HepG2 (cell line): ENCODE measurements around the gene AP5B1. TPM values are rescaled to one million over a fixed set of nuclear protein-coding genes. Genes with fewer than 3 reads are reported as not detected.

Experiments
- ATAC-seq: fragments of 200-7000 bp; cut with Tn5 transposase; 3 replicates; pipeline ENCODE4 v1.9.1; 2020; ENCODE audit warnings: mild to moderate bottlenecking, moderate library complexity
- BruUV-seq: library from RNA; stranded (reverse); fragments of 400-500 nt; replicated peaks from 2 replicates; lab custom pipeline; 2021; lab: Mats Ljungman, UMichigan
- CTCF ChIA-PET: fragments of 300-600 bp; formaldehyde crosslinking; extraction: SDS; loops from one replicate; lab custom pipeline; 2021; ENCODE audit warnings: low total read pairs, inconsistent platforms, low intra/inter-chr PET ratio; lab: Yijun Ruan, JAX
- POLR2A ChIA-PET: fragments of 350-600 bp; sonication (Branson Sonifier 250); formaldehyde crosslinking; loops from one replicate; lab custom pipeline; 2020; ENCODE audit warnings: antibody characterized with exemption, inconsistent platforms; lab: Yijun Ruan, JAX
- DNase-seq: peaks from one replicate; pipeline ENCODE4 v3.0.0-alpha.2; 2015; ENCODE audit warnings: low spot score
- FAIRE-seq: peaks from 3 replicates; lab custom pipeline; 2011; peaks lifted over from hg19 to GRCh38; lab: Jason Lieb, UNC
- H2AFZ ChIP-seq: one replicate; pipeline ENCODE4 v1.6.1; 2011; ENCODE audit warnings: low read length, inconsistent platforms
- H3K27ac ChIP-seq: fragments of 300-600 bp; 3 replicates; pipeline ENCODE4 v1.8.0; 2011; ENCODE audit warnings: mixed run types, mild to moderate bottlenecking, mixed read lengths, low read length, inconsistent platforms; ENCODE audit not compliant: insufficient read depth; ENCODE audit errors: extremely low read length
- H3K27me3 ChIP-seq, 2 experiments: fragments of 200-600 bp in 1 of 2; 2 replicates in 1 of 2; 3 replicates in 1 of 2; pipeline versions ENCODE4 v1.6.0 to v1.8.0; 2011; ENCODE audit warnings: low read length in 2 of 2, mild to moderate bottlenecking in 2 of 2, moderate library complexity in 2 of 2, inconsistent platforms in 1 of 2; ENCODE audit not compliant: insufficient read depth in 2 of 2, control insufficient read depth in 1 of 2
- H3K36me3 ChIP-seq, 2 experiments: fragments of 200-600 bp in 1 of 2; replicated peaks in 1 of 2; 2 replicates in 1 of 2; 3 replicates in 1 of 2; pipeline versions ENCODE4 v1.5.1 to v1.8.0; 2011; ENCODE audit warnings: low read length in 2 of 2, inconsistent platforms in 1 of 2; ENCODE audit not compliant: insufficient read depth in 2 of 2, control insufficient read depth in 1 of 2
- H3K4me1 ChIP-seq: 2 replicates; pipeline ENCODE4 v1.5.1; 2012; ENCODE audit warnings: low read length, inconsistent platforms; ENCODE audit not compliant: insufficient read depth
- H3K4me2 ChIP-seq: 2 replicates; pipeline ENCODE4 v1.6.0; 2011; ENCODE audit warnings: low read depth, low read length, inconsistent platforms
- H3K4me3 ChIP-seq, 3 experiments: fragments of 200-600 bp in 1 of 3; sonication (generic), shearing (Covaris generic) in 1 of 3; replicated peaks in 1 of 3; 2 replicates each; pipeline ENCODE4 v1.5.1; 2011 to 2016; ENCODE audit warnings: low read length in 3 of 3, inconsistent platforms in 2 of 3, low read depth in 2 of 3, mild to moderate bottlenecking in 2 of 3, control low read depth in 1 of 3, mixed read lengths in 1 of 3; ENCODE audit not compliant: insufficient read depth in 1 of 3
- H3K79me2 ChIP-seq: one replicate; pipeline ENCODE4 v1.6.1; 2011; ENCODE audit warnings: low read length, inconsistent platforms; ENCODE audit not compliant: insufficient read depth
- H3K9ac ChIP-seq: 2 replicates; pipeline ENCODE4 v1.6.0; 2011; ENCODE audit warnings: mild to moderate bottlenecking, low read depth, low read length, inconsistent platforms; ENCODE audit not compliant: insufficient read depth
- H3K9me3 ChIP-seq: 2 replicates; pipeline ENCODE4 v1.5.1; 2012; ENCODE audit warnings: mild to moderate bottlenecking, low read length
- H4K20me1 ChIP-seq: 2 replicates; pipeline ENCODE4 v1.6.0; 2011; ENCODE audit warnings: inconsistent platforms, mild to moderate bottlenecking, low read length, moderate library complexity; ENCODE audit not compliant: insufficient read depth
- CHD4 ChIP-seq: fragments of 200-600 bp; sonication (generic); IDR thresholded peaks from 2 replicates; pipeline ENCODE4 v1.7.0; 2017; ENCODE audit warnings: mild to moderate bottlenecking, low read length, borderline replicate concordance
- NFATC3 ChIP-seq: sonication (generic); formaldehyde crosslinking; IDR thresholded peaks from 2 replicates; pipeline ENCODE4 v1.5.1; 2020; ENCODE audit warnings: mild to moderate bottlenecking, missing genetic modification reagents
- PLRG1 ChIP-seq: fragments of 450-650 bp; conservative IDR thresholded peaks from 2 replicates; pipeline ENCODE4 v1.6.1; 2016
- SETDB1 ChIP-seq: sonication (generic); formaldehyde crosslinking; IDR thresholded peaks from 2 replicates; pipeline ENCODE4 v1.5.1; 2020; ENCODE audit warnings: missing genetic modification reagents, mild to moderate bottlenecking, borderline replicate concordance
- ZNF292 ChIP-seq: sonication (generic); formaldehyde crosslinking; IDR thresholded peaks from 2 replicates; pipeline ENCODE4 v1.8.1; 2022; ENCODE audit warnings: mild to moderate bottlenecking, low read depth, missing genetic modification reagents, borderline replicate concordance
- ZNF354B ChIP-seq: sonication (generic); formaldehyde crosslinking; IDR thresholded peaks from 2 replicates; pipeline ENCODE4 v1.8.0; 2022; ENCODE audit warnings: mild to moderate bottlenecking, missing genetic modification reagents
- ZNF709 ChIP-seq: sonication (generic); formaldehyde crosslinking; IDR thresholded peaks from 2 replicates; pipeline ENCODE4 v1.5.0; 2020; ENCODE audit warnings: mild to moderate bottlenecking, missing genetic modification reagents
- ZNF788 ChIP-seq: sonication (generic); formaldehyde crosslinking; IDR thresholded peaks from 2 replicates; pipeline ENCODE4 v1.5.0; 2020; ENCODE audit warnings: mild to moderate bottlenecking, missing genetic modification reagents, borderline replicate concordance
- WGBS: methylation state at CpG from one replicate; pipeline ENCODE4 v1.1.6; 2017; ENCODE audit warnings: low lambda C conversion rate; 5-methylcytosine and 5-hydroxymethylcytosine counted together
- in situ Hi-C: cut with HindIII; loops from 2 replicates; pipeline ENCODE4 v1.10.0; 2017; ENCODE audit warnings: low pct_unique_long_range_greater_than_20kb; ENCODE audit not compliant: extremely low pct_ligation_motif_present
- intact Hi-C: fragments of 100-400 bp; cut with micrococcal nuclease; formaldehyde crosslinking; loops from one replicate; pipeline ENCODE4 v1.10.0; 2022; ENCODE audit not compliant: unreplicated experiment
- polyA plus RNA-seq, 8 experiments: library from polyadenylated mRNA; depleted of rRNA in 3 of 8; stranded (reverse) in 7 of 8; unstranded in 1 of 8; fragments of >200 nt; fragmentation: Illumina TruSeq in 4 of 8; extraction: Trizol in 4 of 8; gene quantifications; 2 replicates each; pipeline versions ENCODE4 v1.2.1 to v1.2.3, GENCODE V29; 2011 to 2016; ENCODE audit warnings: low read depth in 4 of 8, missing spikeins in 1 of 8, mixed read lengths in 1 of 8; ENCODE audit not compliant: insufficient read depth in 1 of 8
- total RNA-seq, 5 experiments: library from RNA; depleted of rRNA; stranded (reverse); fragments of >200 nt; fragmentation: Illumina TruSeq; extraction: Trizol; gene quantifications; 2 replicates each; pipeline ENCODE4 v1.2.3, GENCODE V29; 2016; ENCODE audit warnings: low read depth in 1 of 5
- TF ChIP-seq, protein P1 (sequence below): fragments of 450-650 bp; IDR thresholded peaks from 2 replicates; pipeline ENCODE4 v1.6.1; 2017
- TF ChIP-seq, protein P2 (sequence below): IDR thresholded peaks from 2 replicates; pipeline ENCODE4 v1.4.0; 2020; ENCODE audit warnings: mild to moderate bottlenecking, missing genetic modification reagents
- TF ChIP-seq, protein P3 (sequence below): sonication (generic); formaldehyde crosslinking; IDR thresholded peaks from 2 replicates; pipeline ENCODE4 v1.5.0; 2020; ENCODE audit warnings: missing genetic modification reagents

Gene AP5B1
- total and polyA plus RNA-seq, 2 of the 13 experiments (the other 11 are each of a cell fraction or from before 2014, with no cell fraction given): 1.7 to 4.4 TPM

DNA sequence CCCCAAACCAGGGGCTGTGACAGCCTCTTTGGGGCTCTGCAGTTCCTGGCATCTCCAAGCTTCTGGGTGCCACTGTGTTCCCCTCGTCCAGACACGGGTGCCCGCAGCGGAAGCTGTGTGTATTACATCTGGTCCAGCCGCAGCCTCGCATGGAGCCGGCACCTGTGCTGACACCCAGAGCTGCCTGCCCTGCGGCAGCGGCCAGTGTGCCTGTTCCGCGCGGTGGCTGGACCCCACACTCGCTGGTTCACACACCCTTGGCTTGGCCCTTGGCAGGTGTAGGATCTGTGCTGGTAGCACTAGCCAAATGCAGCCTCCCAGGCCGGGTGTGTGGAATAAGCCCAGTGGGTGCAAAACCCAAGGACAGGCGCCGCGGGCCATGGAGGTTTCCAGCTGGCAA is 35.7 kb downstream of the AP5B1 start:
- Histone ChIP-seq H3K4me1 (peaks cover 8% of the 10 kb centered on the region), H3K9ac (no peak overlapping the region), H2AFZ (peak overlapping the region; percentile 70), H3K27ac (no peak overlapping the region), H3K79me2 (no peaks in the 10 kb centered on the region), H3K36me3 (no peaks in the 10 kb centered on the region), H3K27me3 (no peaks in the 10 kb centered on the region; a peak in 1 of 5 replicates), H3K4me2 (peak overlapping the region; percentile 77), H4K20me1 (no peaks in the 10 kb centered on the region), H3K4me3 (peak overlapping the region in 2 of 3 experiments; percentile 3 to 56; a peak in 3 of 6 replicates), H3K9me3 (no peaks in the 10 kb centered on the region)
- POLR2A ChIA-PET: interaction anchor here (1.0 to 2.5 kb wide), 10 partner anchors 20 to 145 kb away, joined by 3 to 15 read pairs (median 7); partner anchors contain the start of genes AP5B1, CCDC85B, KAT5 and MUS81
- FAIRE-seq (no peak), DNase-seq (no peak), ATAC-seq (peak; percentile 83)
- CTCF ChIA-PET: interaction anchor here (1.2 to 2.5 kb wide), 7 partner anchors 25 to 244 kb away, joined by 3 to 57 read pairs (median 9); partner anchors contain the start of genes AP5B1, FIBP and KAT5
- in situ Hi-C loops (no loop called here), intact Hi-C loops (no loop called here)
- TF ChIP-seq ZNF292 (CRISPR knock-in tag) (0 out of 2 replicates have a peak, but pooled peaks have one; percentile 18), ZNF709 (CRISPR knock-in tag) (no peak)
- 45% methylated on average over 4 of the region's 17 CpGs for WGBS
- BruUV-seq: no TSS peak

DNA sequence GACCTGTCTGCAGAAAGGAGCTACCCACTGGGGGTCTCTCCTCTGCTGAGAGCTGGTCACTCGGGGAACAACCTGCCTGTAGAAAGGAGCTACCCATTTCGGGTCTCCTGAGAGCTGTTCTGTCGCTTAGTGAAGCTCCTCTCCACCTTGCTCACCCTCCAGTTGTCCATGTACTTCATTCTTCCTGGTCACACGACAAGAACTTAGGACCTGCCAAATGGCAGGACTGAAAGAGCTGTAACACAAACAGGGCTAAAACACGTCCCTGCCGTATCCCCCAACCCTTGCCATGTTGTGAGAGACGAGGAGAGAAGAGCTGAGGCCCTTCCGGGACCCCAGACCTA is 36.1 kb downstream of the AP5B1 start:
- Histone ChIP-seq H4K20me1 (no peaks in the 10 kb centered on the region), H3K4me3 (peak overlapping the region in 2 of 3 experiments; percentile 3 to 56; a peak in 3 of 6 replicates), H3K4me2 (peak overlapping the region; percentile 77), H3K36me3 (no peaks in the 10 kb centered on the region), H3K4me1 (peaks cover 8% of the 10 kb centered on the region), H3K79me2 (no peaks in the 10 kb centered on the region), H3K27ac (no peak overlapping the region), H3K27me3 (no peaks in the 10 kb centered on the region; a peak in 1 of 5 replicates), H3K9ac (peak overlapping the region; percentile 32; the same call in 1 of the 2 replicates), H2AFZ (peak overlapping the region; percentile 70), H3K9me3 (no peaks in the 10 kb centered on the region)
- intact Hi-C loops (loop anchor here (1.0 kb wide), 1 partner anchor 74 kb away; no protein-coding TSS in a partner anchor), in situ Hi-C loops (loop anchor here (5.0 kb wide), 1 partner anchor 73 kb away; no protein-coding TSS in a partner anchor)
- FAIRE-seq (no peak), DNase-seq (no peak), ATAC-seq (no peak)
- no TSS peak for BruUV-seq
- 11% methylated on average over 8 of the region's 8 CpGs for WGBS
- ChIA-PET CTCF (interaction anchor here (1.2 to 2.5 kb wide), 7 partner anchors 25 to 245 kb away, joined by 3 to 57 read pairs (median 9); partner anchors contain the start of genes AP5B1, FIBP and KAT5), POLR2A (interaction anchor here (1.0 to 2.5 kb wide), 10 partner anchors 20 to 146 kb away, joined by 3 to 15 read pairs (median 7); partner anchors contain the start of genes AP5B1, CCDC85B, KAT5 and MUS81)
- TF ChIP-seq, protein P1, sequence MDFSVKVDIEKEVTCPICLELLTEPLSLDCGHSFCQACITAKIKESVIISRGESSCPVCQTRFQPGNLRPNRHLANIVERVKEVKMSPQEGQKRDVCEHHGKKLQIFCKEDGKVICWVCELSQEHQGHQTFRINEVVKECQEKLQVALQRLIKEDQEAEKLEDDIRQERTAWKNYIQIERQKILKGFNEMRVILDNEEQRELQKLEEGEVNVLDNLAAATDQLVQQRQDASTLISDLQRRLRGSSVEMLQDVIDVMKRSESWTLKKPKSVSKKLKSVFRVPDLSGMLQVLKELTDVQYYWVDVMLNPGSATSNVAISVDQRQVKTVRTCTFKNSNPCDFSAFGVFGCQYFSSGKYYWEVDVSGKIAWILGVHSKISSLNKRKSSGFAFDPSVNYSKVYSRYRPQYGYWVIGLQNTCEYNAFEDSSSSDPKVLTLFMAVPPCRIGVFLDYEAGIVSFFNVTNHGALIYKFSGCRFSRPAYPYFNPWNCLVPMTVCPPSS: no peak
- TF ChIP-seq PLRG1: no peak
- no peak for TF ChIP-seq ZNF354B (CRISPR knock-in tag)
- TF ChIP-seq, protein P2, sequence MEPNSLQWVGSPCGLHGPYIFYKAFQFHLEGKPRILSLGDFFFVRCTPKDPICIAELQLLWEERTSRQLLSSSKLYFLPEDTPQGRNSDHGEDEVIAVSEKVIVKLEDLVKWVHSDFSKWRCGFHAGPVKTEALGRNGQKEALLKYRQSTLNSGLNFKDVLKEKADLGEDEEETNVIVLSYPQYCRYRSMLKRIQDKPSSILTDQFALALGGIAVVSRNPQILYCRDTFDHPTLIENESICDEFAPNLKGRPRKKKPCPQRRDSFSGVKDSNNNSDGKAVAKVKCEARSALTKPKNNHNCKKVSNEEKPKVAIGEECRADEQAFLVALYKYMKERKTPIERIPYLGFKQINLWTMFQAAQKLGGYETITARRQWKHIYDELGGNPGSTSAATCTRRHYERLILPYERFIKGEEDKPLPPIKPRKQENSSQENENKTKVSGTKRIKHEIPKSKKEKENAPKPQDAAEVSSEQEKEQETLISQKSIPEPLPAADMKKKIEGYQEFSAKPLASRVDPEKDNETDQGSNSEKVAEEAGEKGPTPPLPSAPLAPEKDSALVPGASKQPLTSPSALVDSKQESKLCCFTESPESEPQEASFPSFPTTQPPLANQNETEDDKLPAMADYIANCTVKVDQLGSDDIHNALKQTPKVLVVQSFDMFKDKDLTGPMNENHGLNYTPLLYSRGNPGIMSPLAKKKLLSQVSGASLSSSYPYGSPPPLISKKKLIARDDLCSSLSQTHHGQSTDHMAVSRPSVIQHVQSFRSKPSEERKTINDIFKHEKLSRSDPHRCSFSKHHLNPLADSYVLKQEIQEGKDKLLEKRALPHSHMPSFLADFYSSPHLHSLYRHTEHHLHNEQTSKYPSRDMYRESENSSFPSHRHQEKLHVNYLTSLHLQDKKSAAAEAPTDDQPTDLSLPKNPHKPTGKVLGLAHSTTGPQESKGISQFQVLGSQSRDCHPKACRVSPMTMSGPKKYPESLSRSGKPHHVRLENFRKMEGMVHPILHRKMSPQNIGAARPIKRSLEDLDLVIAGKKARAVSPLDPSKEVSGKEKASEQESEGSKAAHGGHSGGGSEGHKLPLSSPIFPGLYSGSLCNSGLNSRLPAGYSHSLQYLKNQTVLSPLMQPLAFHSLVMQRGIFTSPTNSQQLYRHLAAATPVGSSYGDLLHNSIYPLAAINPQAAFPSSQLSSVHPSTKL (CRISPR knock-in tag): no peak
- TF ChIP-seq SETDB1: no peak
- TF ChIP-seq CHD4: no peak
- 0 out of 2 replicates have a peak, but pooled peaks have one; percentile 32 for TF ChIP-seq ZNF788 (CRISPR knock-in tag)
- TF ChIP-seq NFATC3 (CRISPR knock-in tag): no peak
- TF ChIP-seq, protein P3, sequence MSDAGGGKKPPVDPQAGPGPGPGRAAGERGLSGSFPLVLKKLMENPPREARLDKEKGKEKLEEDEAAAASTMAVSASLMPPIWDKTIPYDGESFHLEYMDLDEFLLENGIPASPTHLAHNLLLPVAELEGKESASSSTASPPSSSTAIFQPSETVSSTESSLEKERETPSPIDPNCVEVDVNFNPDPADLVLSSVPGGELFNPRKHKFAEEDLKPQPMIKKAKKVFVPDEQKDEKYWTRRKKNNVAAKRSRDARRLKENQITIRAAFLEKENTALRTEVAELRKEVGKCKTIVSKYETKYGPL (CRISPR knock-in tag): no peak
